ENCODE data around the gene FXYD6. TPM values are rescaled to one million over a fixed set of nuclear protein-coding genes. Genes with fewer than 3 reads are reported as not detected.

Gene FXYD6
- total and polyA plus RNA-seq, 9 donors: 119 to 445 (median 264) TPM

DNA sequence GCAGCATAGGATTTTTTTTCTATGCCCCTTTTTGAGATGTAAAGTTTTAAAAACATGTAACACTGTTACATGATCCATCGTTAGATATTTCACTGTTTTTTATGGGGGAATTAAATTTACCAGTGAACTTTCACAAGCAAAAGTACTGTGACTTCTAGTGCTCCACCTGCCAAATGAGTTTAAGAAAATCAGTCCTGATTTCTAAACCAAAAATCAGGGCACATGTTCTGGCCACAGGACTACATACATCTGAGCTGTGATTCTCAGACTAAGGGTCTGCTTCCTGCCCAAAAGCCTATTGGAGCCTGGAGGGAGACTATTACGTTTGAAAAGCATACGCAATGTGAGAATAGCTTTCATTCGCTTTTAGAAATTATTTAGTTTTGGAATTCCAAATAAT lies 30.3 kb upstream of the FXYD6 start:
- 43 to 61% (median 51%) methylated on average over 4 of the region's 4 CpGs for WGBS, 3 donors
- DNase-seq: no peak
- intact Hi-C loops (cut with DNase I): no loop called here

DNA sequence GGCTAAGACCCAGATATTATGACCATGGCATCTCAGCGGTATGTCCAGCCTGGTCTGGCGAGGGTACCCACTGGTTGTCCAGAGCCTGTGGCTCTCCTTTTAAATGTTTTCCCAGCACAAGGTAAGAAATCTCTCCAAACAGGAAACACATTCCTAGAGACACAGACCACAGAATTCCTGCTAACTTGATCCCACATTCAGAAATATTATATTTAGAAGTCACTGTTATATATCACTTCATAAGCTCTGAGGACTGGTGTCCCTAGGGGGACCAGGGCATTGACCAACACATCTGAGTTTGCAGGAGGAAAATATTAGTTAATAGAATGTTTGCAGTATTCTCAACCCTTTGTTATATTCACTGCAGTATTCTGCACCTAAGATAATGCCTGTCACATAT lies 29.7 kb upstream of the FXYD6 start:
- Histone ChIP-seq H3K4me3 (no peak overlapping the region), H3K27me3 (no peaks in the 10 kb centered on the region), H3K36me3 (no peaks in the 10 kb centered on the region), H3K27ac (no peak overlapping the region), H3K4me1 (ENCODE audit: insufficient read depth) (peaks cover 12% of the 10 kb centered on the region), H3K9me3 (no peaks in the 10 kb centered on the region)
- no peak for TF ChIP-seq EP300 (IDR thresholded peaks at IDR 0.05)
- WGBS, 3 donors: 86 to 95% (median 95%) methylated on average over 2 of the region's 2 CpGs
- peak in 1 of 5 donors; percentile 10 for DNase-seq
- intact Hi-C loops (cut with DNase I): no loop called here

More for the DNA sequence above, 30.3 kb upstream of the FXYD6 start:
- Histone ChIP-seq H3K27ac (peak overlapping the region in 1 of 2 donors; percentile 16), H3K9me3 (no peaks in the 10 kb centered on the region), H3K36me3 (no peaks in the 10 kb centered on the region), H3K27me3 (no peaks in the 10 kb centered on the region), H3K4me1 (ENCODE audit: insufficient read depth) (peaks cover 12% of the 10 kb centered on the region), H3K4me3 (no peak overlapping the region)
- TF ChIP-seq POLR2A (IDR thresholded peaks at IDR 0.05) (no peak), EP300 (IDR thresholded peaks at IDR 0.05) (no peak)
- TF ChIP-seq, protein P1, sequence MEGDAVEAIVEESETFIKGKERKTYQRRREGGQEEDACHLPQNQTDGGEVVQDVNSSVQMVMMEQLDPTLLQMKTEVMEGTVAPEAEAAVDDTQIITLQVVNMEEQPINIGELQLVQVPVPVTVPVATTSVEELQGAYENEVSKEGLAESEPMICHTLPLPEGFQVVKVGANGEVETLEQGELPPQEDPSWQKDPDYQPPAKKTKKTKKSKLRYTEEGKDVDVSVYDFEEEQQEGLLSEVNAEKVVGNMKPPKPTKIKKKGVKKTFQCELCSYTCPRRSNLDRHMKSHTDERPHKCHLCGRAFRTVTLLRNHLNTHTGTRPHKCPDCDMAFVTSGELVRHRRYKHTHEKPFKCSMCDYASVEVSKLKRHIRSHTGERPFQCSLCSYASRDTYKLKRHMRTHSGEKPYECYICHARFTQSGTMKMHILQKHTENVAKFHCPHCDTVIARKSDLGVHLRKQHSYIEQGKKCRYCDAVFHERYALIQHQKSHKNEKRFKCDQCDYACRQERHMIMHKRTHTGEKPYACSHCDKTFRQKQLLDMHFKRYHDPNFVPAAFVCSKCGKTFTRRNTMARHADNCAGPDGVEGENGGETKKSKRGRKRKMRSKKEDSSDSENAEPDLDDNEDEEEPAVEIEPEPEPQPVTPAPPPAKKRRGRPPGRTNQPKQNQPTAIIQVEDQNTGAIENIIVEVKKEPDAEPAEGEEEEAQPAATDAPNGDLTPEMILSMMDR (IDR thresholded peaks at IDR 0.05): no peak

DNA sequence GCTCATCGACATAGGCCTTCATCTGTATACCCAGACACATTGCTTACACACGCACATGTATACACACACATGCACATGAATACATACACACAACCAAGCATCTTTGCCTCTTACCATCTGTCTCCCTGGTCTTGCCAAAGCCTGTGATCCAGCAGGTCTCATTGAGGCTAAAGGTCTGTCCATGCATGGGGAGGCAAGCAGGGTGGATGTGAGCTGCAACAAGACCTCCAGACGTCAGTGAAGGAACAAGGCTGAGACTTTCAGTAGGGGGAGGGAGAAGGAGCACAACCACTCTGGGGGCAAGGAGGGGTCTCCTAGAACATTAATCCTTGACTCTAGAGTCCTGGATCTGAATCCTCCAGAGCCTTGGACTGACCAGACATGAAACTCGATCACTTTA lies 29.1 kb upstream of the FXYD6 start:
- no peak for TF ChIP-seq EP300 (IDR thresholded peaks at IDR 0.05)
- TF ChIP-seq POLR2A (IDR thresholded peaks at IDR 0.05): no peak
- TF ChIP-seq, protein P1 (IDR thresholded peaks at IDR 0.05): no peak
- DNase-seq: peak in 1 of 5 donors; percentile 6
- 62 to 79% (median 77%) methylated on average over 4 of the region's 4 CpGs for WGBS, 3 donors
- Histone ChIP-seq H3K36me3 (no peaks in the 10 kb centered on the region), H3K9me3 (no peaks in the 10 kb centered on the region), H3K27ac (no peak overlapping the region), H3K27me3 (no peaks in the 10 kb centered on the region), H3K4me3 (no peak overlapping the region), H3K4me1 (ENCODE audit: insufficient read depth) (peaks cover 12% of the 10 kb centered on the region)
- intact Hi-C loops (cut with DNase I): no loop called here

DNA sequence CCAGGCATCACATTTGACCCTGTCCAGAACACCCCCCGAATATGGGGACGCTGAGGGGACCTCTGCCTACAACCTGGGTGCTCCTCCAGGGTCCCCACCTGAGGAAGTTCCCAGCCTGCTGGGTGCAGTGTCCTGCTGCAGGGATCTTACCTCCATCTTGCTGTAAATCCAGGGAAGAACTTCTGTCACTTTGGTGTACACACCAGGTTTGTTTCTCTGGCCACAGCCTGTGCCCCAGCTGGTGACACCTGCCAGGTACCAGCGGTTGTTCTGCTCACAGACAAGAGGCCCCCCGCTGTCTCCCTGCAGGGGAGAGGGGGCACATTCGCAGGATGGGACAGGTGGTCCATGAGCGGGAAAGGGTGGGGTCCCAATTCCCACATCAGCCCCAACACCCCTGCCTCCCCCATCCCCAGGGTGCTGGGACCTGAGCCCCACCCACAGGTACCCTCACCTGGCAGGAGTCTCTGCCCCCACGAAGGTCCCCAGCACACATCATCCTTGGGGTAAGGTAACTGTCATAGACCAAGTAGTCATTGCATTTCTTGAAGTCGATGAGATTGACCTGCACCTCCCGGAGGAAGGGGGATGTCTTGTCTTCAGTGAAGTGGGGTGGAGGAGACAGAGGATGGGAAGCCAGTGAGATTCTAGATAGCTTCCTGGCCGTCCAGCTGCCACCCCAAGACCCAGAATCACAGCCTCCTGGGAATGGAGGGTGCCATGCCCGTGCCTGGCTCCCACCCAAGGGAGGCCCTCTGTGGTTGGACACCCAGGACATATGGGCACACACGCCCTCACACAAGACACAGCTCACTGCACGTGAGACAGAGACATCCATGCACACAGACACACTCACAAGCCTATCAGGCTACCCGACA lies 27.3 kb upstream of the FXYD6 start:
- intact Hi-C loops (cut with DNase I): no loop called here
- no peak overlapping the region for H3K4me3 ChIP-seq

More for the DNA sequence above, 27.3 kb upstream of the FXYD6 start:
- H3K4me1 ChIP-seq (ENCODE audit: insufficient read depth): peaks cover 6% of the 10 kb centered on the region
- DNase-seq: peak in 2 of 5 donors; percentile 15 to 20
- WGBS, 3 donors: 86 to 91% (median 87%) methylated on average over 13 to 14 of the region's 14 CpGs
- TF ChIP-seq EP300 (IDR thresholded peaks at IDR 0.05) (no peak), POLR2A (IDR thresholded peaks at IDR 0.05) (no peak)
- TF ChIP-seq, protein P1 (IDR thresholded peaks at IDR 0.05): no peak
- H3K27ac ChIP-seq: no peak overlapping the region
- H3K27me3 ChIP-seq: no peaks in the 10 kb centered on the region
- no peaks in the 10 kb centered on the region for H3K36me3 ChIP-seq
- no peaks in the 10 kb centered on the region for H3K9me3 ChIP-seq
